ENCODE measurements around the gene HKDC1.

Gene HKDC1

DNA sequence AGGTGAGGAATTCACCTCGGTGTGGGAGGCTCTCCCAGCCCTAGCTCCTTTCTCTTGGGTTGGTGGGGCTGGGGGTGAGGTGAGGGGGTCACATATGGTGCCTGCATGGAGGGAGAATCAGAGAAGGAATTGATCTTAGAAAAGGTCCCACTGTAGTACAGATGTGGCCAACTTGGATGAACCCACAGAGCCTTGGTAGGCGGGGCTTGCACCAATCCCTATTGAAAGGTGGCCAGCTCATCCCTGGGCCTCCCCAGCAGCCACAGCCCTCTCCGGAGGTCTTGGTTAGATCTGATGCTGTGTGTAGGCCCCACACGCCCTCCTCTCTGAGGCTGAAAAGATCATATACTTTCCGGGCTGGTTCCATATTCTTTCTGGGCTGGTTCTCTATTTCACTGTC, 19.0 kb downstream of the HKDC1 start:
- H3K27ac Mint-ChIP-seq (ENCODE audit: low read depth), result no peak overlapping the region
- no peak for DNase-seq (ENCODE audit: low spot score in 2 of 2)
- H3K36me3 Mint-ChIP-seq (ENCODE audit: insufficient read depth), result peaks cover 2% of the 10 kb centered on the region
- peaks cover 3% of the 10 kb centered on the region for H3K4me1 Mint-ChIP-seq
- no peak for ATAC-seq (replicated peaks; ENCODE audit: extremely low read depth, poor library complexity, severe bottlenecking)
- H3K27me3 Mint-ChIP-seq, result no peaks in the 10 kb centered on the region
- H3K4me3 Mint-ChIP-seq, result no peak overlapping the region
- H3K9me3 Mint-ChIP-seq, result no peaks in the 10 kb centered on the region

GRCh38 chr10:69239816-69240434, 19.8 kb downstream of the HKDC1 start:
- no peaks in the 10 kb centered on the region for H3K9me3 Mint-ChIP-seq
- ATAC-seq (replicated peaks; ENCODE audit: extremely low read depth, poor library complexity, severe bottlenecking) (no peak), DNase-seq (ENCODE audit: low spot score in 2 of 2) (no peak)
- H3K36me3 Mint-ChIP-seq (ENCODE audit: insufficient read depth), result peaks cover 3% of the 10 kb centered on the region
- H3K4me3 Mint-ChIP-seq, result no peak overlapping the region
- no peaks in the 10 kb centered on the region for H3K27me3 Mint-ChIP-seq
- H3K27ac Mint-ChIP-seq (ENCODE audit: low read depth), result no peak overlapping the region
- H3K4me1 Mint-ChIP-seq, result peaks cover 3% of the 10 kb centered on the region

- H3K27ac Mint-ChIP-seq (ENCODE audit: low read depth), result no peak overlapping the region
- H3K36me3 Mint-ChIP-seq (ENCODE audit: insufficient read depth), result peaks cover 3% of the 10 kb centered on the region
- no peaks in the 10 kb centered on the region for H3K9me3 Mint-ChIP-seq
- no peak overlapping the region for H3K4me3 Mint-ChIP-seq
- no peak for DNase-seq (ENCODE audit: low spot score in 2 of 2)
- H3K4me1 Mint-ChIP-seq, result peaks cover 3% of the 10 kb centered on the region
- H3K27me3 Mint-ChIP-seq, result no peaks in the 10 kb centered on the region
- ATAC-seq (replicated peaks; ENCODE audit: extremely low read depth, poor library complexity, severe bottlenecking), result no peak
Observed at GRCh38 chr10:69240455-69240854, 20.3 kb downstream of the HKDC1 start.

DNA sequence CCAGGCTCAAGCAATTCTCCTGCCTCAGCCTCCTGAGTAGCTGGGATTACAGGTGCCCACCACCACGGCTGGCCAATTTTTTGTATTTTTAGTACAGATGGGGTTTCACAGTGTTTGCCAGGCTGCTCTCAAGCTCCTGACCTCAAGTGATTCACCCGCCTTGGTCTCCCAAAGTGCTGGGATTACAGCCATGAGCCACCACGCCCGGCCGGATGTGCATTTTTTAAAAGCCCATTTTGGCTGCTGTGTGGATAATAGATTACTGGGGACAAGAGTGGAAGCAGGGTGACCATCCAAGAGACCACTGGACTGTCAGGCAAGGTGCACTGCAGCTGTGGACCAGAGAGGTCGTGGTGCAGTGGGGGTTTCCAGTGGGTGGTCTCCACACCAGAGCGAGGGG, 21.4 kb downstream of the HKDC1 start:
- H3K27me3 Mint-ChIP-seq, result no peaks in the 10 kb centered on the region
- ATAC-seq (replicated peaks; ENCODE audit: extremely low read depth, poor library complexity, severe bottlenecking), result no peak
- H3K9me3 Mint-ChIP-seq, result no peaks in the 10 kb centered on the region
- peaks cover 3% of the 10 kb centered on the region for H3K36me3 Mint-ChIP-seq (ENCODE audit: insufficient read depth)
- H3K4me1 Mint-ChIP-seq, result peaks cover 3% of the 10 kb centered on the region
- H3K4me3 Mint-ChIP-seq, result no peak overlapping the region
- DNase-seq (ENCODE audit: low spot score in 2 of 2), result no peak
- no peak overlapping the region for H3K27ac Mint-ChIP-seq (ENCODE audit: low read depth)

GRCh38 chr10:69242040-69242851, 22.1 kb downstream of the HKDC1 start:
- ATAC-seq (replicated peaks; ENCODE audit: extremely low read depth, poor library complexity, severe bottlenecking), result no peak
- DNase-seq (ENCODE audit: low spot score in 2 of 2), result no peak
- no peak overlapping the region for H3K27ac Mint-ChIP-seq (ENCODE audit: low read depth)
- H3K36me3 Mint-ChIP-seq (ENCODE audit: insufficient read depth), result peaks cover 3% of the 10 kb centered on the region
- no peaks in the 10 kb centered on the region for H3K27me3 Mint-ChIP-seq
- H3K4me3 Mint-ChIP-seq, result no peak overlapping the region
- H3K4me1 Mint-ChIP-seq, result peaks cover 3% of the 10 kb centered on the region
- no peaks in the 10 kb centered on the region for H3K9me3 Mint-ChIP-seq

DNA sequence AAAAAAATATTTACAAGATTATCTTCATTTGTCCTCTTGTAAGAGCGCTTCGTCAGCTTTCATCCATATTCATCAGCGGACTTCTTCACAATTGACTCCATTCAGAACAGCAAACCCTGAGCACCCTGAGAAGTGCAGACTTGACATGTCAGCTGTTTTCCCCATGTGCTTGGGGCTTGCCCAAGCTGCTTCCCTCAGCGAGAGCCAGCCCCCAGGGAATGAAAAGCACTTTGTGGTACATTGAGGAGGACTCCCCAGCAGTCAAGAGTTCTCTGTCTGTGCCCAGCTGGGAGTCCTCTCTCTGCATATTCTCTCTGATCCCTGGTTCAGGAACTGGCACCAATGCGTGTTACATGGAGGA, 22.7 kb downstream of the HKDC1 start:
- no peak for ATAC-seq (replicated peaks; ENCODE audit: extremely low read depth, poor library complexity, severe bottlenecking)
- H3K4me3 Mint-ChIP-seq, result no peak overlapping the region
- H3K27me3 Mint-ChIP-seq, result no peaks in the 10 kb centered on the region
- no peak for DNase-seq (ENCODE audit: low spot score in 2 of 2)
- peaks cover 3% of the 10 kb centered on the region for H3K36me3 Mint-ChIP-seq (ENCODE audit: insufficient read depth)
- H3K27ac Mint-ChIP-seq (ENCODE audit: low read depth), result no peak overlapping the region
- H3K9me3 Mint-ChIP-seq, result no peaks in the 10 kb centered on the region
- no peaks in the 10 kb centered on the region for H3K4me1 Mint-ChIP-seq

- H3K27me3 Mint-ChIP-seq, result no peaks in the 10 kb centered on the region
- H3K4me3 Mint-ChIP-seq, result no peak overlapping the region
- no peaks in the 10 kb centered on the region for H3K4me1 Mint-ChIP-seq
- no peak overlapping the region for H3K27ac Mint-ChIP-seq (ENCODE audit: low read depth)
- H3K9me3 Mint-ChIP-seq, result no peaks in the 10 kb centered on the region
- ATAC-seq (replicated peaks; ENCODE audit: extremely low read depth, poor library complexity, severe bottlenecking), result no peak
- no peak for DNase-seq (ENCODE audit: low spot score in 2 of 2)
- H3K36me3 Mint-ChIP-seq (ENCODE audit: insufficient read depth), result peaks cover 3% of the 10 kb centered on the region
Observed at GRCh38 chr10:69243817-69244216, 23.7 kb downstream of the HKDC1 start.

DNA sequence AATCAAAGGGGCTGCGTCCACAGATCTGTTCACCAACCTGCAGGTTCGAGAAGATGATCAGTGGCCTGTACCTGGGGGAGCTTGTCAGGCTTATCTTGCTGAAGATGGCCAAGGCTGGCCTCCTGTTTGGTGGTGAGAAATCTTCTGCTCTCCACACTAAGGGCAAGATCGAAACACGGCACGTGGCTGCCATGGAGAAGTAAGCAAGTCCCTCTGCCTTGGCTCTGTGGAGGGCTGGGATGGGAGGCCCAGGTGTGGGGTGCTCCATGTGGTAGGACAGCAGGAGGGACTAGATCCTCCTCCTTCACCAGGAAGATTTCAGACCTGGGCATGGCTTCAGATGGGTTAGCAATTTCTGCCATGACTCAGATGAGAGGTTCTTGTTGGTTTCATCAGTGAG, 25.9 kb downstream of the HKDC1 start:
- no peaks in the 10 kb centered on the region for H3K9me3 Mint-ChIP-seq

GRCh38 chr10:69246581-69247312, 26.6 kb downstream of the HKDC1 start:
- Mint-ChIP-seq H3K4me3 (no peak overlapping the region), H3K36me3 (ENCODE audit: insufficient read depth) (peaks cover 2% of the 10 kb centered on the region), H3K4me1 (no peaks in the 10 kb centered on the region), H3K27ac (ENCODE audit: low read depth) (no peak overlapping the region), H3K9me3 (no peaks in the 10 kb centered on the region), H3K27me3 (no peaks in the 10 kb centered on the region)
- DNase-seq (ENCODE audit: low spot score in 2 of 2), result no peak
- no peak for ATAC-seq (replicated peaks; ENCODE audit: extremely low read depth, poor library complexity, severe bottlenecking)

More for the DNA sequence above, 25.9 kb downstream of the HKDC1 start:
- no peaks in the 10 kb centered on the region for H3K27me3 Mint-ChIP-seq
- DNase-seq (ENCODE audit: low spot score in 2 of 2) (no peak), ATAC-seq (replicated peaks; ENCODE audit: extremely low read depth, poor library complexity, severe bottlenecking) (no peak)
- peaks cover 2% of the 10 kb centered on the region for H3K36me3 Mint-ChIP-seq (ENCODE audit: insufficient read depth)
- H3K4me3 Mint-ChIP-seq, result no peak overlapping the region
- H3K4me1 Mint-ChIP-seq, result no peaks in the 10 kb centered on the region
- no peak overlapping the region for H3K27ac Mint-ChIP-seq (ENCODE audit: low read depth)

DNA sequence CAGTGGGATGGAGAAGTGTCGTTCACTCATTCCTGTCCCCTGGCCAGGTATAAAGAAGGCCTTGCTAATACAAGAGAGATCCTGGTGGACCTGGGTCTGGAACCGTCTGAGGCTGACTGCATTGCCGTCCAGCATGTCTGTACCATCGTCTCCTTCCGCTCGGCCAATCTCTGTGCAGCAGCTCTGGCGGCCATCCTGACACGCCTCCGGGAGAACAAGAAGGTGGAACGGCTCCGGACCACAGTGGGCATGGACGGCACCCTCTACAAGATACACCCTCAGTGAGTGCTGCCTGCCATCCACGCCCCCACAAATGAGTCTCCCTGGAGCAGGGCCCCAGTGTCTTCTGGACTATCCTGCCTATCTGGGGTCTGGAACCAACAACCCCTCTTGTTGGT, 27.2 kb downstream of the HKDC1 start:
- ATAC-seq (replicated peaks; ENCODE audit: extremely low read depth, poor library complexity, severe bottlenecking), result no peak
- no peak overlapping the region for H3K4me3 Mint-ChIP-seq
- peaks cover 2% of the 10 kb centered on the region for H3K36me3 Mint-ChIP-seq (ENCODE audit: insufficient read depth)
- no peaks in the 10 kb centered on the region for H3K27me3 Mint-ChIP-seq
- H3K27ac Mint-ChIP-seq (ENCODE audit: low read depth), result no peak overlapping the region
- DNase-seq (ENCODE audit: low spot score in 2 of 2), result no peak
- H3K4me1 Mint-ChIP-seq, result no peaks in the 10 kb centered on the region
- no peaks in the 10 kb centered on the region for H3K9me3 Mint-ChIP-seq

- no peak overlapping the region for H3K27ac Mint-ChIP-seq (ENCODE audit: low read depth)
- DNase-seq (ENCODE audit: low spot score in 2 of 2) (no peak), ATAC-seq (replicated peaks; ENCODE audit: extremely low read depth, poor library complexity, severe bottlenecking) (no peak)
- no peaks in the 10 kb centered on the region for H3K9me3 Mint-ChIP-seq
- H3K4me3 Mint-ChIP-seq, result no peak overlapping the region
- no peaks in the 10 kb centered on the region for H3K27me3 Mint-ChIP-seq
- peaks cover 2% of the 10 kb centered on the region for H3K36me3 Mint-ChIP-seq (ENCODE audit: insufficient read depth)
- H3K4me1 Mint-ChIP-seq, result no peaks in the 10 kb centered on the region
Observed at GRCh38 chr10:69248117-69248730, 28.1 kb downstream of the HKDC1 start.

DNA sequence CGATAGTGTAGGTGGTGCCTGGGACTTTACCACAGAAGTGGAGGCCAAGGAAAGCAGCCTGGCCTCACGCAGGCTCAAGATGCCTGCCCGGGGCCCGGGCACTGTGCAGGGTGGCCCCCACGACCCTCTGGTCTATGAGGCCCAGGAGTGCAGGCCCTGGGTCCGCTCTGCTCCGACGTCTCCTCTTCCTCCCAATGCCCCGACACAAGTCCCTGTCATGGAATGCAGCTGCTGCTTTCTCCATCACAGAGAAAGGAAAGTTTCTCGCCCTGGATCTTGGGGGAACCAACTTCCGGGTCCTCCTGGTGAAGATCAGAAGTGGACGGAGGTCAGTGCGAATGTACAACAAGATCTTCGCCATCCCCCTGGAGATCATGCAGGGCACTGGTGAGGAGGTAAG, 29.9 kb downstream of the HKDC1 start:
- DNase-seq (ENCODE audit: low spot score in 2 of 2) (no peak), ATAC-seq (replicated peaks; ENCODE audit: extremely low read depth, poor library complexity, severe bottlenecking) (no peak)
- H3K27ac Mint-ChIP-seq (ENCODE audit: low read depth), result no peak overlapping the region
- H3K4me1 Mint-ChIP-seq, result no peaks in the 10 kb centered on the region
- H3K9me3 Mint-ChIP-seq, result no peaks in the 10 kb centered on the region
- no peaks in the 10 kb centered on the region for H3K27me3 Mint-ChIP-seq
- H3K36me3 Mint-ChIP-seq (ENCODE audit: insufficient read depth), result peaks cover 2% of the 10 kb centered on the region
- no peak overlapping the region for H3K4me3 Mint-ChIP-seq

Data from central memory CD8-positive, alpha-beta T cell (primary cell).